HepG2 (cell line): ENCODE results near the gene IFT27. TPM values are rescaled to one million over a fixed set of nuclear protein-coding genes. Genes with fewer than 3 reads are reported as not detected.

Source experiments
- ATAC-seq: fragments of 200-7000 bp; cut with Tn5 transposase; 3 replicates; pipeline ENCODE4 v1.9.1; 2020; ENCODE audit warnings: mild to moderate bottlenecking, moderate library complexity
- BruUV-seq: library from RNA; stranded (reverse); fragments of 400-500 nt; replicated peaks from 2 replicates; lab custom pipeline; 2021; lab: Mats Ljungman, UMichigan
- CTCF ChIA-PET: fragments of 300-600 bp; formaldehyde crosslinking; extraction: SDS; loops from one replicate; lab custom pipeline; 2021; ENCODE audit warnings: low total read pairs, inconsistent platforms, low intra/inter-chr PET ratio; lab: Yijun Ruan, JAX
- POLR2A ChIA-PET: fragments of 350-600 bp; sonication (Branson Sonifier 250); formaldehyde crosslinking; loops from one replicate; lab custom pipeline; 2020; ENCODE audit warnings: antibody characterized with exemption, inconsistent platforms; lab: Yijun Ruan, JAX
- DNase-seq: peaks from one replicate; pipeline ENCODE4 v3.0.0-alpha.2; 2015; ENCODE audit warnings: low spot score
- FAIRE-seq: peaks from 3 replicates; lab custom pipeline; 2011; peaks lifted over from hg19 to GRCh38; lab: Jason Lieb, UNC
- H2AFZ ChIP-seq: one replicate; pipeline ENCODE4 v1.6.1; 2011; ENCODE audit warnings: low read length, inconsistent platforms
- H3K27ac ChIP-seq: fragments of 300-600 bp; 3 replicates; pipeline ENCODE4 v1.8.0; 2011; ENCODE audit warnings: mixed run types, mild to moderate bottlenecking, mixed read lengths, low read length, inconsistent platforms; ENCODE audit not compliant: insufficient read depth; ENCODE audit errors: extremely low read length
- H3K27me3 ChIP-seq, 2 experiments: fragments of 200-600 bp in 1 of 2; 2 replicates in 1 of 2; 3 replicates in 1 of 2; pipeline versions ENCODE4 v1.6.0 to v1.8.0; 2011; ENCODE audit warnings: low read length in 2 of 2, mild to moderate bottlenecking in 2 of 2, moderate library complexity in 2 of 2, inconsistent platforms in 1 of 2; ENCODE audit not compliant: insufficient read depth in 2 of 2, control insufficient read depth in 1 of 2
- H3K36me3 ChIP-seq, 2 experiments: fragments of 200-600 bp in 1 of 2; replicated peaks in 1 of 2; 2 replicates in 1 of 2; 3 replicates in 1 of 2; pipeline versions ENCODE4 v1.5.1 to v1.8.0; 2011; ENCODE audit warnings: low read length in 2 of 2, inconsistent platforms in 1 of 2; ENCODE audit not compliant: insufficient read depth in 2 of 2, control insufficient read depth in 1 of 2
- H3K4me1 ChIP-seq: 2 replicates; pipeline ENCODE4 v1.5.1; 2012; ENCODE audit warnings: low read length, inconsistent platforms; ENCODE audit not compliant: insufficient read depth
- H3K4me2 ChIP-seq: 2 replicates; pipeline ENCODE4 v1.6.0; 2011; ENCODE audit warnings: low read depth, low read length, inconsistent platforms
- H3K4me3 ChIP-seq, 3 experiments: fragments of 200-600 bp in 1 of 3; sonication (generic), shearing (Covaris generic) in 1 of 3; replicated peaks in 1 of 3; 2 replicates each; pipeline ENCODE4 v1.5.1; 2011 to 2016; ENCODE audit warnings: low read length in 3 of 3, inconsistent platforms in 2 of 3, low read depth in 2 of 3, mild to moderate bottlenecking in 2 of 3, control low read depth in 1 of 3, mixed read lengths in 1 of 3; ENCODE audit not compliant: insufficient read depth in 1 of 3
- H3K79me2 ChIP-seq: one replicate; pipeline ENCODE4 v1.6.1; 2011; ENCODE audit warnings: low read length, inconsistent platforms; ENCODE audit not compliant: insufficient read depth
- H3K9ac ChIP-seq: 2 replicates; pipeline ENCODE4 v1.6.0; 2011; ENCODE audit warnings: mild to moderate bottlenecking, low read depth, low read length, inconsistent platforms; ENCODE audit not compliant: insufficient read depth
- H3K9me3 ChIP-seq: 2 replicates; pipeline ENCODE4 v1.5.1; 2012; ENCODE audit warnings: mild to moderate bottlenecking, low read length
- H4K20me1 ChIP-seq: 2 replicates; pipeline ENCODE4 v1.6.0; 2011; ENCODE audit warnings: inconsistent platforms, mild to moderate bottlenecking, low read length, moderate library complexity; ENCODE audit not compliant: insufficient read depth
- HDAC1 ChIP-seq: sonication (generic); formaldehyde crosslinking; IDR thresholded peaks from 2 replicates; pipeline ENCODE4 v1.5.1; 2020; ENCODE audit warnings: mild to moderate bottlenecking, missing genetic modification reagents
- MXD1 ChIP-seq: sonication (generic); formaldehyde crosslinking; IDR thresholded peaks from 2 replicates; pipeline ENCODE4 v1.4.0; 2020; ENCODE audit warnings: mild to moderate bottlenecking, missing genetic modification reagents
- SPEN ChIP-seq: sonication (generic); formaldehyde crosslinking; IDR thresholded peaks from 2 replicates; pipeline ENCODE4 v1.5.1; 2020; ENCODE audit warnings: low read depth, mild to moderate bottlenecking, missing genetic modification reagents
- ZNF329 ChIP-seq: sonication (generic); formaldehyde crosslinking; IDR thresholded peaks from 2 replicates; pipeline ENCODE4 v1.9.0; 2021; ENCODE audit warnings: low read depth, mild to moderate bottlenecking, missing genetic modification reagents
- WGBS: methylation state at CpG from one replicate; pipeline ENCODE4 v1.1.6; 2017; ENCODE audit warnings: low lambda C conversion rate; 5-methylcytosine and 5-hydroxymethylcytosine counted together
- in situ Hi-C: cut with HindIII; loops from 2 replicates; pipeline ENCODE4 v1.10.0; 2017; ENCODE audit warnings: low pct_unique_long_range_greater_than_20kb; ENCODE audit not compliant: extremely low pct_ligation_motif_present
- intact Hi-C: fragments of 100-400 bp; cut with micrococcal nuclease; formaldehyde crosslinking; loops from one replicate; pipeline ENCODE4 v1.10.0; 2022; ENCODE audit not compliant: unreplicated experiment
- polyA plus RNA-seq, 8 experiments: library from polyadenylated mRNA; depleted of rRNA in 3 of 8; stranded (reverse) in 7 of 8; unstranded in 1 of 8; fragments of >200 nt; fragmentation: Illumina TruSeq in 4 of 8; extraction: Trizol in 4 of 8; gene quantifications; 2 replicates each; pipeline versions ENCODE4 v1.2.1 to v1.2.3, GENCODE V29; 2011 to 2016; ENCODE audit warnings: low read depth in 4 of 8, missing spikeins in 1 of 8, mixed read lengths in 1 of 8; ENCODE audit not compliant: insufficient read depth in 1 of 8
- total RNA-seq, 5 experiments: library from RNA; depleted of rRNA; stranded (reverse); fragments of >200 nt; fragmentation: Illumina TruSeq; extraction: Trizol; gene quantifications; 2 replicates each; pipeline ENCODE4 v1.2.3, GENCODE V29; 2016; ENCODE audit warnings: low read depth in 1 of 5
- TF ChIP-seq, protein P1 (sequence below), 2 experiments: sonication (generic) in 1 of 2; formaldehyde crosslinking in 1 of 2; IDR thresholded peaks; 2 replicates each; pipeline versions ENCODE4 v1.4.0 to v1.6.1; 2016 to 2020; ENCODE audit warnings: borderline replicate concordance in 1 of 2, low read depth in 1 of 2, mild to moderate bottlenecking in 1 of 2, missing genetic modification reagents in 1 of 2
- TF ChIP-seq, protein P2 (sequence below): sonication (generic); formaldehyde crosslinking; IDR thresholded peaks from 2 replicates; pipeline ENCODE4 v1.9.0; 2021; ENCODE audit warnings: missing genetic modification reagents, mild to moderate bottlenecking, borderline replicate concordance

IFT27 gene
- total and polyA plus RNA-seq, 2 of the 13 experiments (the other 11 are each of a cell fraction or from before 2014, with no cell fraction given): 0.25 to 0.33 TPM

DNA sequence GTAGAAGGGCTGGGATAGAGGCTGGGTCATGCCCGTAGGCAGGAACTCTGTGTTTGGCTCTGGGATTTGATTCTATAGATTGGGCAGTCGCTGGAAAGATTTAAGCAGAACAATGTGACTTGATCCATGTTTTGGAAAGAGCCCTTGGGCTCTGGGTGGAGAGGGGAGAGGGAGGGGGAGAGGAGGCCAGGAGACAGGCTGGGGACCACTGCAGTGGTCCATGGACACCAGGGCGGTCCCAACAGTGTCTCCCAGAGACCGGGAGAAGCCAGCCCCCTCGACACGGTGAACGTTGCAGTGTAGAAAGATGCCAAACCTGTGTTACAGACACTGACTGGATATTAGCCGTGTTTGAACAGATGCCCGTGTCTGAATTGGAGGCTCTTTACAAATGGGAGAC lies 21.5 kb upstream of the IFT27 start:
- Histone ChIP-seq H4K20me1 (no peaks in the 10 kb centered on the region), H3K4me1 (no peaks in the 10 kb centered on the region), H3K9ac (no peak overlapping the region), H2AFZ (no peak overlapping the region), H3K79me2 (no peaks in the 10 kb centered on the region), H3K4me3 (no peak overlapping the region), H3K36me3 (no peaks in the 10 kb centered on the region), H3K27ac (no peak overlapping the region), H3K27me3 (peaks cover 0 to 25% of the 10 kb centered on the region in 2 experiments; a peak in 3 of 5 replicates), H3K4me2 (no peak overlapping the region), H3K9me3 (no peaks in the 10 kb centered on the region)
- TF ChIP-seq SPEN (CRISPR knock-in tag) (no peak), HDAC1 (CRISPR knock-in tag) (no peak), MXD1 (CRISPR knock-in tag) (no peak), ZNF329 (CRISPR knock-in tag) (no peak)
- TF ChIP-seq, protein P1, sequence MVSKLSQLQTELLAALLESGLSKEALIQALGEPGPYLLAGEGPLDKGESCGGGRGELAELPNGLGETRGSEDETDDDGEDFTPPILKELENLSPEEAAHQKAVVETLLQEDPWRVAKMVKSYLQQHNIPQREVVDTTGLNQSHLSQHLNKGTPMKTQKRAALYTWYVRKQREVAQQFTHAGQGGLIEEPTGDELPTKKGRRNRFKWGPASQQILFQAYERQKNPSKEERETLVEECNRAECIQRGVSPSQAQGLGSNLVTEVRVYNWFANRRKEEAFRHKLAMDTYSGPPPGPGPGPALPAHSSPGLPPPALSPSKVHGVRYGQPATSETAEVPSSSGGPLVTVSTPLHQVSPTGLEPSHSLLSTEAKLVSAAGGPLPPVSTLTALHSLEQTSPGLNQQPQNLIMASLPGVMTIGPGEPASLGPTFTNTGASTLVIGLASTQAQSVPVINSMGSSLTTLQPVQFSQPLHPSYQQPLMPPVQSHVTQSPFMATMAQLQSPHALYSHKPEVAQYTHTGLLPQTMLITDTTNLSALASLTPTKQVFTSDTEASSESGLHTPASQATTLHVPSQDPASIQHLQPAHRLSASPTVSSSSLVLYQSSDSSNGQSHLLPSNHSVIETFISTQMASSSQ (IDR thresholded peaks at IDR 0.05; ENCODE audit: low read depth): no peak
- TF ChIP-seq, protein P1 (CRISPR knock-in tag; IDR thresholded peaks at IDR 0.05; ENCODE audit: borderline replicate concordance): no peak
- TF ChIP-seq, protein P2, sequence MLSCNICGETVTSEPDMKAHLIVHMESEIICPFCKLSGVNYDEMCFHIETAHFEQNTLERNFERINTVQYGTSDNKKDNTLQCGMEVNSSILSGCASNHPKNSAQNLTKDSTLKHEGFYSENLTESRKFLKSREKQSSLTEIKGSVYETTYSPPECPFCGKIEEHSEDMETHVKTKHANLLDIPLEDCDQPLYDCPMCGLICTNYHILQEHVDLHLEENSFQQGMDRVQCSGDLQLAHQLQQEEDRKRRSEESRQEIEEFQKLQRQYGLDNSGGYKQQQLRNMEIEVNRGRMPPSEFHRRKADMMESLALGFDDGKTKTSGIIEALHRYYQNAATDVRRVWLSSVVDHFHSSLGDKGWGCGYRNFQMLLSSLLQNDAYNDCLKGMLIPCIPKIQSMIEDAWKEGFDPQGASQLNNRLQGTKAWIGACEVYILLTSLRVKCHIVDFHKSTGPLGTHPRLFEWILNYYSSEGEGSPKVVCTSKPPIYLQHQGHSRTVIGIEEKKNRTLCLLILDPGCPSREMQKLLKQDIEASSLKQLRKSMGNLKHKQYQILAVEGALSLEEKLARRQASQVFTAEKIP (CRISPR knock-in tag): no peak
- ATAC-seq (no peak), DNase-seq (no peak), FAIRE-seq (no peak)
- no TSS peak for BruUV-seq
- in situ Hi-C loops: no loop called here
- intact Hi-C loops: no loop called here
- CTCF ChIA-PET: no interaction called here
- WGBS: 4% methylated on average over 7 of the region's 9 CpGs
- POLR2A ChIA-PET: no interaction called here
